UCSD-AML1 (cell line): ENCODE measurements around the gene MTUS2.
"Not testable (repeated sequence)": the region's sequence is repeated elsewhere in the genome, so short reads cannot be mapped to it uniquely, and the experiment has no call there.

ENCODE experiments used
- DNase-seq: peaks from one replicate; lab custom pipeline; 2025; ENCODE audit not compliant: unreplicated experiment; lab: John Stamatoyannopoulos, UW

Gene MTUS2

DNA sequence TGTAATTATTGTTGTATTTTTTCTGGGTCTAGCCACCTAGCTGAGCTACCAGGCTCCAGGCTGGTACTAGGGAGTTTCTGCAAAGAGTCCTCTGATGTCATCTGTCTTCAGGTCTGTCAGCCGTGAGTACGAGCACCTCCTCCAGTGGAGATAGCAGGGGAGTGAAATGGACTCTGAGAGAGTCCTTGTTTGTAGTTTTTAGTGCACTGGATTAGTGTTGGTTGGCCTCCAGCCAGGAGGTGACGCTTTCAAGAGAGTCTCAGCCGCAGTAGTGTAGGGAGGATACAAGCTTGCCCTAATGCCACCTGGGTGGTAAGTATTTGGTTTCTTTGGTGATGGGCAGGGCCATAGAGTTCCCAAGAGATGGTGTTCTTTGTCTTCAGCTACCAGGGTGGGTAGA, 390.5 kb downstream of the MTUS2 start:
- DNase-seq = no peak

DNA sequence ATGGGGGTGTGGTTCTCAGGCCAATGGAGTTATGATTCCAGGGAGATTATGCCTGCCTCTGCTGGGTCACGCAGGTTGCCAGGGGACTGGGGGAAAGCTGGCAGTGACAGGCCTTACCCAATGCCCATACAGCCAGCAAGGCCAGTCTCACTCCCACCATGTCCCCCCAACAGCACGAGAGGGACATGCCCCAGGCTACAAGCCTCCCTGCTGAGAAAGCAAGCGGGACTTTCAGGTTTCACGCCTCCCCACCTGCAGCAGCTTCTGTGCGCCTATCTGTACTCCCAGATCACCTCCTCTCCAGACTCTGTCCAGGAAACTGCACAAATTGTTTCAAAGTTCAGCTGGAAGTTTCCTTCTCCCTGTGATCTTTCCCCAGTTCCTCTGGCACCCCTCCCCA, 391.0 kb downstream of the MTUS2 start:
- DNase-seq = not testable (repeated sequence)

DNA sequence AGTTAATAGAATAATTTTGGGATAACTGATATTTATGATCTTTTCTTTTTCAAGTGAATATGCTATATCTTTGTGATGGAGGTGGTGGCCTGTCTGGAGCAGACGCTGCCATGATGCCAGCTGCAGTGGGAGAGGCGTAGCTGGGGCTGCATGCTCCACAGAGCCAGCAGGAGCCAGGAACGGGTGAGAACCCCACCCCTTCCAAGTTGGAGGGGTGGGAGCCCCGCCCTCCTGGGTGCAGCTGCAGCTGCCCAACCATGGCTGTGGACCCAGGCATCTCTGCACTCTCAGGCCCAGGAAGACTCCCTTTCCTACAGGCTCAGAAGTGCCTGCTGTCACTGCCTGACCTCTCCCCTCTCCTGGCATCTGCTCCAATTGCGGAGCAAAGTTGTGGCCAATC, 402.3 kb downstream of the MTUS2 start:
- DNase-seq = no peak

DNA sequence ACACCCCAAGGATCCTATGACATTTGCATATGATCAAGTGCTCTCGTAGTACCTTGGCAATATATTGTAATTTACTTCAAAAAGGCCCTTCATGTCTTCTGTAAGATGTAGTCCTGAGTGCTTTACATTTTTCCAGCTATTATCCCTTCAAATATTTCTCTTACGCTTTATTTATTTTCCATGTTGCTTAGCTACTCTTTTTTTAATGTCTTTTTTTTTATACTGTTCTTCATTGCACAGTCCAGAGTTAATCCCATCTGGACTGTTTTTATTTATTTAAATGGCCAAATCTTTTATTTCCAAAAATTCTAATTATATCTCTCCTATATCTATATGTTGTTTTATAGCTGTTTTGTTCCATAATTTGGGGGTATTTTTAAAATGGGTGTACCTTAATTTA, 404.1 kb downstream of the MTUS2 start:
- DNase-seq = no peak

DNA sequence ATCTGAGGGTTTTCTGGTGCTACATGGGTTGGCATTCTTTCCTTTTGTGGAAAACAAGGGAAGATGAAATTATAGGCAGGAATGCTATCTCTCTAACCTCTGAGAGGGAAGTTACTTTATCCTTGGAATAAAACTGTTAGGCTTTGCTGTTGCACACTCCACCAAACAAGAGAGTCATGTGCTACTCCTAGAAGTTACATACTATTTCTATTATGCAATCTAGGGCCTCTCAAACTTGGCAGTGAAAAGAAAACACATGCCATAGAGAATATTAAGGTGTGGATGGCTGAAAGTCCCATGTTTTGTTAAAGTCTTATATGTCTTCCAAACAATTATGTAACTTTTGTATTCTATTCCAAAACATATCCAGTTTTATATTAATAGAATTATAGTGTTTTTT, 407.4 kb downstream of the MTUS2 start:
- no peak for DNase-seq

DNA sequence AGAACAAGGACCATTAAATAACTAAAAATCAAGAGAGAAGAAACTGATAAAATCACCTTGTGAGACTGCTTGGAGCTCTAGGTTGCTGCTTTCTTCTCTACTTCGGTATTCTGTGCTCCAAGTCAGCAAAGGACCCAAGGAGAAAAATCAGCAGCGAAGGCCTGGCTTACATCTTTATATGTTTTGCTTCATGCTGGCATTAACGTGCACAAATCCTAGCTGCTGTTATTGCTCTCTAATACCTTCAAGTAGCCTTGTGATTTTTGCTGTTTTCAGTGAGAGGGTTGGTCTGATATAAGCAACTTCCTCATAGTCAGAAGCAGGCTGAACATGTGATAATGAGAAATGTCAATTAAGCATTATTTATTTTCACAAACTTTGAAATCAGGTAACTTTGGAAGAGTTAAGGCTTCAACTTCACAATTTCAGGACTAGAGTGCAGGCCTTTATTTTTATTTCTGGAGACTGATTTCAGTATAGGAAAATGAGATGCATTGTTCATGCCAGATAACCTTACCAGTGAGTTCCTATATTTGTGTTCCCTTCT, 410.2 kb downstream of the MTUS2 start:
- DNase-seq = no peak

DNA sequence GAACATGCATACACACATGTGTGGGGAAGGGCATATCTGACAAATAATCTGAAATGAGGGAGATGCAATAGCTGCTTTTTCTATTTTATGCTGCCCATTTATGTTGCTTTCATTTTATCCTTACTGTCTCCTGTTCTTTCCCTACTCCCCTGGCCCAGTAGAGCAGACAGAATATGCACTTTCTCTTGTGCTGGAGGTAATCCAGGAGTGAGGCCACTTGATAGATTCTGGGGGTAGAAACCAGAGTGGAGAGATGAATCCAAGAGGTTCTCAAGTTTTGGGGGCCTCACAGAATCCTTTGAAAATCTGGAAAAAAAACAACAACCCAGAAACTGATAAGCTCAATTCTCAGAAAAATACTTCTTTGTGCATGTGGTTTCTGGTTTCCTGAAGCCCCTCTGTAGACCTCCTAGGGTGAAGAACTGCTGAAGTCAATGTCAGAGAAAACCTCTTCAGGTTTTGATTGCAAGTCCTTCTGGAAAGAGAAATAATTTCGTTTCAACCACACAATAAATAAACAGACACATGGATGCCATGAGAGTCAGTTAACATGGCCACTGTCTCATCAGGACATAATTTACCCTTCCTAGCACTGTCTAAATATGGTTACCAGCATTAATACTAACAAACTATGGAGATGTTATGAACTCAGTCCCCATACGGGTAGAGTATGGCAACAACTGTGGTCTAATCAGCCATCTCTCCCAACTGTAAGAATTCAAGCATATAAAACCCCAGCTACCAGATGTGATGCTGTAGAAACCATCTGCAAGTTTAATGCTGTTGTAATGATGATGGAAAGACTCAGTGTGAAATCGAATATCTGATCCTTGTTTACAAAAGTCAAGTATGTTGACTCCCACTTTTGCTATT, 419.8 kb downstream of the MTUS2 start:
- DNase-seq = no peak

DNA sequence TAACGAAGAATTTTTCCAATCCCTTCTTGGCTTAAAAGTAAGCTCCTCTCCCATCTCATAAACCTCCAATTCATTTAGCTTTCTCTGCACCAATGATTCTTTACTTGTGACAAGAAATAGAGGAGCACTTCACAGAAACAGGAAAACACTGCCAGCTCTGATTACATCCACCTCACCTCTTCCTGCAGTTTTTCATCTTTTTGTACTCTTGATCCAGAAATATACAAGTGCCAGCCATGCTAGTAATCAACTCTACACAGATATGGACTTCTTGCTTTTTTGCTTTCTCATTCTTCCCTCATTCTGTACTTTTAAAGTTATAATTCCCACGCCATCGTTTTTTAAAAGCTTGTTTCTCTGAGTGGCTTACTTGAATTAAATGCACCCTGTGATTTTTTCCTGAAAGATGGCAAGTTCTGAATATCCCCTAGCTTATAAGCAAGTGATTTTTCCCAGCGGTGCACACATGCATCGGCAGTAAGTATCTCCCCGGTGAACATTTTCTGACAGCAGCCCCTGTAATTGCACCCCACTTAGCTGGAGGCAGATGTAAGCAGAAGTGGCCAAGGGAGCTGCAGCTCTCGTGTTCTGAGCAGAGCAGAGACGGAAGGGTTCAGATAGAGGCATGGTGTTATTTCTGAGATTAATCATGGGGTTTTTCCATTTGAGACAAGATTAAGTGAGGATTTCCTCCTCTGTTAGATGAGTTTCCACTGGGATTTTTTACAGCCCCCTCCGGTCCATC, 434.7 kb downstream of the MTUS2 start:
- DNase-seq = no peak

DNA sequence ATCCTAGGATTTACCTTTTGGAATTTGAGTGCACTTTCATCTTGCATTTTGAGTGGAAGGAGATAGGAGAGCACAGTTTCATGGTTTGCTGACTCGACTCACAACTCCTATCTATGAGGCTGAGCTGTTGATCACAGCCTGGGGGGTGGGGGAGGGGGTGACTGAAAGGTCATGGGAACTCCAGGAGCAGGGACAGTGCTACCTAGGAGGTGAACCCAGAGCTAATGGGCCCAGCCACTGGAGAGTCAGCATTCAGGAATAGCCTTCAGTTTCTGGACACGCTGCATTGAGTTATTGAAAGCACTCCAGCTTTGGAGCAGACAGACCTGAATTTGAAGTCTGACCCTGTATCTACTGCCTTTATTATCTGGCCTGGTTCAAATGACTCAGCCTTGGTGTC, 435.4 kb downstream of the MTUS2 start:
- no peak for DNase-seq

DNA sequence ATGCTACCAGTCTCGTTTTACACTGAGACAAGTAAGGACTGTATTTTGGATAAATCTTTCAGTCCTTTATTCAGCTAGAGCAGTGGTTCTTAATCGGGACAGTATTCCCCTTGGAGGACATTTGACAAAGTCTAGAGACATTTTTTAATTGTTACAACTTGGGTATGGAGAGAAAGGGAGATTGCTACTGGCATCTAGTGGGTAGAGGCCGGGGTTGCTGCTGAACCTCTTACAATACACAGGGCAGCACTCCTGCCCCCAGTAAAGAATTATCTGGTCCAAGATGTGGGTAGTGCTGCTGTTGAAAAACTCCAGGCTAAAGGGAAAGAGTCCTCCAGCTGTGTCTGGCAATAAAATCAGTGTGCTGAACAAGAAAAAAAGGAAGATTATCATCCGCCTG, 440.5 kb downstream of the MTUS2 start:
- no peak for DNase-seq

DNA sequence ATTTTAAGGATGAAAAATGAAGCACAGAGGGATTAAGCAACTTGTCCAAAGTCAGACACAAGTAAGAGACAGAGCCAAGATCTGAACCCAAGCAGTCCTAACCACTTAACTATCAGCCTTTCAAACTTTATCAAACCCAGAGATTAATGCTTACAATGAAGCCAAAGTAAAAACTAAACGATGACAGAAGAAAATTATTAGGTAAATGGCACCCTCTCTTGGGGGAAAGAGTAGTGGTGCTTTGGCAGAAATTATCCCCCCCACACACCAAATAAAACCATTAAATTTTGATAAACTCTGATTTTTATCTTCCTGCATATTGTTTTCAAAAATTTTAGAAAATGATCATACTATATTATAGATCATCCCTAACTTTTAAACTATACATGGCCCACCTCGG, 446.1 kb downstream of the MTUS2 start:
- no peak for DNase-seq

DNA sequence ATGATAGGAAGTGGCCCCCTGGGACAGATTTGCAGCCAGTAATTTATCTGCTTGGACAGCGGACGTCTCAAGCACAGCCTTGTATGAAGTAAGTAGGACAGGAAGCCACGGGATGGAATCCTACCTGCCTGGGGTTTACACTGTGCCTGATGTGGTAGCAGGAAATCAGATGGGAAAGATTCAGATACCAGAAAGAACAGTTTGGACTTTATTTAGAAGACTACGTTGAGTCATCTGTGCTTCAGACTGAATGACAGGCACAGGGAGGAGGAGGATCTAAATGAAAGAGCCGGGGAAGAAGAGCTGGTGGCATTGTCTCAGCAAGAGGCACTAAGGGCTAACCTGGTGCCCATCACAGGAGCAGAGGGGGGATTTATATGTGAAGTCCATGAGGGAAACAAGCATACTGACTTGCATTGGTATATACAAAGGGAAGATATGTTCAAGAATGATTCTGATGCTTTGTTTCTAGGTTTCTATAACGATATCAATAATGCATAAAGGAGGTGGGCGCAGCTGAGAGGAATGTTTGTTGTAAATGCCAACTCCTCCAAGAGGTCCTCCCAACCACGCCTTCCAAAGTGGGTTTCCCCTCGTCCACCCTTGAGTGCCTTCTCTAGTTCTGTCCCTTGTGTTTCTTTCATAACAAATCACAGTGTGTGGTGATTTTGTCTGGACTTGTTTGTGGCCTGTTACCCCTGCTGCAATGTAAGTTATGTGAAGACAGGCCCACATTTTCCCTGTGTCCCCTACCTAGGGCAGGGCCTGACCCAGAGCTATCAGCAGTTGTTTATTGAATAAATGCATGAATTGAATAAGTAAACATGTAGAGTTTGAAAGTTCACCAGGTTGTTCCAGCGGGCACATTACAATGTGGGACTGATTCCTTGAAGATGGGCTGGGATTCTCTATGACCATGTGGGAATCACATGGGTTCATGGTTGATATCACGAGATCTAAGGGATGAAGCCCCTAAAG, 446.9 kb downstream of the MTUS2 start:
- DNase-seq = no peak

DNA sequence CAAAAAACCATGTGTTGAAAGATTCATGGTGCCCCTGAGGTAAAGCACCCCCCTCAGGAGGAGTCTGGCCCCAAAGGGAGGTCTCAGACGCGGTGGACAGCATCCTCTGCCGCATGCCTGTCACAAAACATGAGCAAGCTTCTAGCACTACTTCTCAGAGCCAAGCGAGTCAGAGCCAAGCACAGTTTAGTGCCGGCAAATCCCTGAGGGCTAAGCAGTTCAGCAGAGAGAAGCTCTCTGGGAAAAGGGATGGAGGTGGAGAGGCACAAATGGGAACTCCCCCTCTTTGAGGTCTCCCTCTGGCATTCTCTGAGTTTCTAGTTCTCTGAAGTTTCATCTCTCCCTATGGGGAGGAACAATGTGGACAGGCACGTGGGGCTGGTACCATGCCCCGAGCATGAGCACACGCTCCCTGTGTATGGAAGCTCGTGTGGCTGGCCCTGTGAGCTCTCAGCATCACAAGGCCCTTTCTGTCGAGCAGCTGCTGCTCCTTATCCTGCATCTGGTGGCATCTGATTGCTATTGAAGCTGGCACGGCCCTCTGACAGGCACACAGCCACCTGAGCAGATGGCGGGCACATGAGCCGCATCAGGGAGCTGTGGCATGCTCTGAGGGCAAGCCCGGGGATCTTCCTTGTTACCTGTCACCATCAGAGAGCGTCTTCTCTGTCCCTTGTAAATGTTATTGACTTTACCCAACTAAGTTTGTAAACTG, 450.3 kb downstream of the MTUS2 start:
- no peak for DNase-seq

DNA sequence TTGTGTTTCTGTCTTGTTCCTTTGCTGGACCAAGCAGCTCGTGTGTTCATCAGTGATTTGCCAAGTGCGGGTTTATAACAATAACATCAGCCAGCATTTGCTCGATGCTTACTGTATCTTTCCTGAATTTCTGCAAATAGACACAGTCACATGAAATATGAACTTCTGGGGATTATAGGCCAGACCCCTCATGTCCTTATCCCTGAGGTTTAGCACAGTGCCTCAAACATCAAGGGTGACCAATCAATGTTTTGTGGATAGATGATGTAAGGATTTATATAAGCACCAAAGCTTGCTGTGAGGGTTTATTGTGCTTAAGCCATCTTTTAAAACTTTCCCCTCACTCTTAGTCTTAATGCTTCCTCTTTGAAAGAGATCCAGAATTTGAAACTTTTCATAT, 451.5 kb downstream of the MTUS2 start:
- DNase-seq = no peak

DNA sequence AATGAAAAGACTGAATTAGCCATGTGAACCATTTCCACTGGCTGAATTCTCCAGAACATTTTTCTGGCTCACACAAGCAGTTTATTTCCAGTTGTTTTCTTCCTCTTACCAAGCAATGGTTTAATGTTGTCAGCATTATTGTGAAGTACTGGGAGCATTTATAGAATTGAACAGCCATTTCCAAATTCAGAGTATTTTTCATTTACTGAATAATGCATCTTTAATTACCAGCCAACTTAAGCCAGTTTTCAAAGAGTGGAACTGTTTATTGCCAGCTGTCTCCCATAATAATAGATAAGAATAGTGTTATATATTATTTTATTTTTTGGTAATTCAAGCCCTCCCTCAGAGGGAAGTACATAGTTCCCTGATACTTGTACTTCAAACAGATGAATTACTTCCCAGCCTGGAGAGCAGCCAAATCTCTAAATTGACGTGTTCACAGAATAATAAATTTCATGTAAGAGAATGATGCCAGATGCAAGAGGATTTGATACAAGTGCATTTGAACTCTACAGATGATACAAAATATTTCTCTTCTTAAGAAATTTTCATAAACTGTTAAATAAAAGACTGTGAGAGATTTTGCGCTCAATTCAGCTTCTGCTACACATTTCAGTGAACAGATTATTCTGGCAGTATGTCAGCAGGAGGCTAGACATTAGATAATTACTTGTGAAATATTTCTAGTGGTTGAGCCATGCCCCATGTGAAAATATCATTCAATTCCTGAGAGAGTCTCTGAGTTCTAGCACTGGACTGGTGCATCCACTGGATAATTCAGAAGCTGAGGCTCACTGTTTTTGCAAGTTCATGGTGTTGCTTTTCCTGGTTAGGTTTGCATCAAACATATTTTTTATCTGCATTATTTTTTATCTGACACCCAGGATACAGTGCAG, 459.5 kb downstream of the MTUS2 start:
- DNase-seq = no peak

DNA sequence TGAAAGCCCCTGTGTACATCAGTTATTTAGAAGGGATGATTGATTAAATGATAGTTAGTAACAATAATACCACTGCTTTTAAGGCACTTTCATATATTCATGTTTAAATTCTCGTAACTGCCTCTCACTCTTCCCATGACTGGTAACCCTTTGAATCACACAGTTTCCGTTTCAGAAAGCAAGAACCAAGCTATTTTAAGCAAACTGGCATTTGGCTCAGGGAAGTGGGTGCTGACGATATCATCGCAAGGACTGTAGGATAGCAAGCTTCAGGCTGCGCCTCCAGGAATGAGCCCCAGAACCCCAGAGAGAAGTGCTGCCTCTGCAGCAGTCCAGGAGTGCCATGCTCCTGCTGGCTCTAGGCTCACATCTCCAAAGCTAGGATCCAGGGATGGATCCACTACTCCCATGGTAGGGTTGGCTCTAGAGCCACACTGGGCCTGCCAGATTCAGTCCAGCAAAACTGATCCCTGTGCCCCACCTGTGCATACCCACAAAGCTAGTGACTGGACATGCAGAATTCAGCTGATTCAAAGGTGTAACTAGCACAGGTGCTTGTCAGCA, 461.9 kb downstream of the MTUS2 start:
- DNase-seq = no peak

DNA sequence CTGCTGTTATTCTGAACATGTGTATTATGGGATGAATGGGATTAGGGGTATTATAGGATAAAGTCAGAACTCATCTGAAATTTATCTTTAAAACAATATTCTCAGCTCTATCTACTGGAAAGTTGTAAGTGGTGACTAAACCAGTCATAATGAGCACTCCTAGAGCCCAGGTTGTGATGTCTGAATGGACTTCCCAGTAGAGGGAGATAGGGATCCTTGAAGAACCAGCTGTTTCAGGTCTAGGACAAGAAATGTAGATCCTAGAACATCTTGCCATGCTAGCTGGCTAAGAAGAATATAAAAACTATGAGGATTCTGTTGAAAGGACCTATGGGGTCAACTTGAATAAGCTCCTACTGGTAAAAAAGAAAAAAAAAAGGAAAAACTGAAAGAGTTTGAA, 464.6 kb downstream of the MTUS2 start:
- no peak for DNase-seq

DNA sequence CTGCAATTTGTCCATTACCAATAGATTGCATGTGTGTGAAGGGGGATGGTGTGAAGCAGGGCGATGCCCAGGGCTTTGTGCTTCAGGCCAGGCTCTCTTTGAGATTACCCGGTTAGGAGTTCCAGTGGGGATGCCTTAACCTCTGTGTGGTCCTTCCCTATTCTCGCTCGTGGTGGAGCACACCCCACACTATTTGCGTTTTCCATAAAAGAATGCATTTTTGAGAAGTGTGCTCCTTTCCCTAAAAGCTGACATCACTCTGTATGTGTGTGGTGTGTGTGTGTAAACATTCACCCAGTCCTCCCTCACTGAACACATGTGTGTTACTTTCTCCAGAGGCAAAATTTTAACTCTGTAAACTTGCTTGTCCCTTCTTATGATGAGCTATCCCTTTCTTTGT, 467.1 kb downstream of the MTUS2 start:
- no peak for DNase-seq

DNA sequence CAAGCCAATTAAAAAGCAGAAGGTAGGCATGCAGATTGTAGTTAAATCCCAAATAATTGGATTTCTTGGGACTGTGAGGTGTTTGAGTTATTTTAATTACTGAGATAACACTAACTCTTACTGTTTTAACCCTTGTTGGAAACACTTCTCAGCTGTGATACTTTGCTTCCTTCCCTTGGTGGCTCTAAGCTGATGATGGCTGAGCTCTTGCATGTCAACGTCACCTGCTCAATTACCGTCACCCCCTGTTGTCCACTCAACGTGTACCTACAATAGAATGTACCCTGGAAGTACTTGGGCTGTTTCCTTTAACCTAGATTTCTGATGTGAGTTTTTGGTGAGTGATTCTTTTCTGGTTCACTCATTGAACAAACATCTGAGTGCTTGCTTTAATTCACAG, 471.9 kb downstream of the MTUS2 start:
- DNase-seq = no peak
